Measurements from ENCODE around the gene ADGRL3.
"Not testable (repeated sequence)": the region's sequence is repeated elsewhere in the genome, so short reads cannot be mapped to it uniquely, and the experiment has no call there.

Gene ADGRL3

GRCh38 chr4:61374447-61374891, 174.3 kb downstream of the ADGRL3 start:
- ATAC-seq (ENCODE audit: low read depth): no peak
- Mint-ChIP-seq H3K27ac (no peak overlapping the region), H3K36me3 (no peaks in the 10 kb centered on the region), H3K4me3 (no peak overlapping the region), H3K9me3 (no peaks in the 10 kb centered on the region), H3K4me1 (no peaks in the 10 kb centered on the region), H3K27me3 (no peaks in the 10 kb centered on the region)
- no peak for DNase-seq (ENCODE audit: low spot score in 2 of 2)

DNA sequence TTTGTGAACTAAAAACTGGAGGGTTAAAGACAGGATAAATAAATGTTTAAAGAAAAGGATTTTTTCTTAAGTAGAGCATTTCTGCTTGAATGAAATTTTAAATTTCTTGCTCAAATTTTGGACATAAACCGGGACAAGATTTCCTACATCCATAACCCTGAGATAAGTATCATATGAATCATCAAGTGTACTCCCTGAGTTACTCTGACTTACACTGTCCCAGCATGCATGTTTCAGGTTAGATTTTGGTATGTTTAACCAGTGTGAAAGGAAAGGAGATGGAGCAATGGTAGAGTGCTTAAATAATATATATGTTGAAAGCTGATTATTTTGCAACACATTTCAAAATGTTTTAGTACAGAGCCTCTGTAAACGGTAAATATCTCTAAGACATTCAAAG, 175.2 kb downstream of the ADGRL3 start:
- Mint-ChIP-seq H3K36me3 (no peaks in the 10 kb centered on the region), H3K4me1 (no peaks in the 10 kb centered on the region), H3K27me3 (no peaks in the 10 kb centered on the region), H3K4me3 (no peak overlapping the region), H3K9me3 (no peaks in the 10 kb centered on the region), H3K27ac (no peak overlapping the region)
- ATAC-seq (ENCODE audit: low read depth): no peak
- no peak for DNase-seq (ENCODE audit: low spot score in 2 of 2)

- no peak overlapping the region for H3K27ac Mint-ChIP-seq
- H3K4me1 Mint-ChIP-seq: no peaks in the 10 kb centered on the region
- no peaks in the 10 kb centered on the region for H3K36me3 Mint-ChIP-seq
- DNase-seq (ENCODE audit: low spot score in 2 of 2) (no peak), ATAC-seq (ENCODE audit: low read depth) (no peak)
- peaks cover 1% of the 10 kb centered on the region for H3K9me3 Mint-ChIP-seq
- H3K27me3 Mint-ChIP-seq: no peaks in the 10 kb centered on the region
- no peak overlapping the region for H3K4me3 Mint-ChIP-seq
Measured at GRCh38 chr4:61376301-61376700, 176.2 kb downstream of the ADGRL3 start.

- DNase-seq (ENCODE audit: low spot score in 2 of 2) (no peak), ATAC-seq (ENCODE audit: low read depth) (no peak)
- peaks cover 2% of the 10 kb centered on the region for H3K9me3 Mint-ChIP-seq
- H3K4me3 Mint-ChIP-seq: no peak overlapping the region
- no peaks in the 10 kb centered on the region for H3K27me3 Mint-ChIP-seq
- H3K27ac Mint-ChIP-seq: no peak overlapping the region
- H3K4me1 Mint-ChIP-seq: no peaks in the 10 kb centered on the region
- H3K36me3 Mint-ChIP-seq: no peaks in the 10 kb centered on the region
Measured at GRCh38 chr4:61379406-61379805, 179.3 kb downstream of the ADGRL3 start.

DNA sequence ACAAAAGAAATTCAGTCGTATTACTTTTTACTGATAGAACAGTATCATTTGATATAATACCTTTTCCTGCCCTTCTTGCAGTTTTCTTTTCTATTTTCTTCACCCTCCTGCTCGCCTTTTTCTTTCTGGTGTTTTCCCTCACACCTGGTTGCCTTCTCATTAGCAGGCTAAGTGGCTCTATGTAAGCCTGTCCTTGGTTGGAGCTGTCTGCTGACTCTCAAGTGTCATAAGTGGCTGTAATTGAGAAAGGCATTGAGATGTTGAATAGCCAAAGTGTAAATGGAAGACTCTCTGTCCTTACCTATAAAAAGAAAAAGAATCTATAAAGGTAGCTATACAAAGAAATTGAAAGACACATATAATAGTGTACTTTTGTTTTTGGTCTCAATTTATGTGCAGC, 180.7 kb downstream of the ADGRL3 start:
- Mint-ChIP-seq H3K27me3 (no peaks in the 10 kb centered on the region), H3K9me3 (peaks cover 5% of the 10 kb centered on the region), H3K4me1 (no peaks in the 10 kb centered on the region), H3K4me3 (no peak overlapping the region), H3K27ac (no peak overlapping the region), H3K36me3 (no peaks in the 10 kb centered on the region)
- ATAC-seq (ENCODE audit: low read depth): no peak
- no peak for DNase-seq (ENCODE audit: low spot score in 2 of 2)

DNA sequence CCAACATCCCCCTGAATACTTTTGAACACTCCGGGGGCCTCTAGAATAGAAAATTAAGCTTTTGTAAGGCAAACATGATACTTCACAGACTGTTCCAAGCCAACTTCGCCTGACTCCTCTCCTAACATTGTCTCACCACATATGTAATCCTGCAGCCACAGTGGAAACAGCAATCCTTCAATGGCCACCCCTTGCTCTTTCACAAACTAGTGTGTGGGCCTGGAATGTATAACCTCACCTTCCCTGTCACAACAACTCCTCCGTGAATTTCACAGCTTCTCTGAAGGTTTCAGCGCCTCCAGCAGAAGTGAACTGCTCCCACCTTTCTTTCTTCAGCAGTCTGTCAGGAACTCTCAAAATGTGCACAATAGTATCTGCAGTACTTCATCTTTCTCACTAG, 185.1 kb downstream of the ADGRL3 start:
- ATAC-seq (ENCODE audit: low read depth) (no peak), DNase-seq (ENCODE audit: low spot score in 2 of 2) (no peak)
- H3K27ac Mint-ChIP-seq: no peak overlapping the region
- no peak overlapping the region for H3K4me3 Mint-ChIP-seq
- no peaks in the 10 kb centered on the region for H3K27me3 Mint-ChIP-seq
- H3K9me3 Mint-ChIP-seq: peaks cover 12% of the 10 kb centered on the region
- H3K36me3 Mint-ChIP-seq: no peaks in the 10 kb centered on the region
- H3K4me1 Mint-ChIP-seq: no peaks in the 10 kb centered on the region

DNA sequence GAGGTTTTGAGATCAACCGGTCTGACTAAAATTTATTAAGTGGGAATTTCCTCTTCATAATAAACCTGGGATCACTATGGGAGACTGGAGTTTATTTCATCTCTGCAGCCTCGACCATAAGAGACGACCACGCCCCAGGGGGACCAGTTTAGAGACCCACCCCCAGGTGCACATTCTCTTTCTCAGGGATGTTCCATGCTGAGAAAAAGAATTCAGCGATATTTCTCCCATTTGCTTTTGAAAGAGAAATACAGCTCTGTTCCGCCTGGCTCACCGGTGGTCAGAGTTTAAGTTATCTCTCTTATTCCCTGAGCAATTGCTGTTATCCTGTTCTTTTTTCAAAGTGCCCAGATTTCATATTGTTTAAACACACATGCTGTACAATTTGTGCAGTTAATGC, 187.2 kb downstream of the ADGRL3 start:
- DNase-seq (ENCODE audit: low spot score in 2 of 2); H3K36me3 Mint-ChIP-seq; H3K27me3 Mint-ChIP-seq; ATAC-seq (ENCODE audit: low read depth); H3K4me3 Mint-ChIP-seq; H3K27ac Mint-ChIP-seq; H3K4me1 Mint-ChIP-seq: not testable (repeated sequence)
- peaks cover 10% of the 10 kb centered on the region for H3K9me3 Mint-ChIP-seq

- no peak for ATAC-seq (ENCODE audit: low read depth)
Measured at GRCh38 chr4:61389640-61390039, 189.5 kb downstream of the ADGRL3 start.

GRCh38 chr4:61395754-61396153, 195.6 kb downstream of the ADGRL3 start:
- DNase-seq (ENCODE audit: low spot score in 2 of 2): no peak
- no peak overlapping the region for H3K4me3 Mint-ChIP-seq
- H3K9me3 Mint-ChIP-seq: peaks cover 4% of the 10 kb centered on the region
- no peaks in the 10 kb centered on the region for H3K4me1 Mint-ChIP-seq
- no peaks in the 10 kb centered on the region for H3K27me3 Mint-ChIP-seq
- no peaks in the 10 kb centered on the region for H3K36me3 Mint-ChIP-seq
- no peak overlapping the region for H3K27ac Mint-ChIP-seq
- no peak for ATAC-seq (ENCODE audit: low read depth)

More at GRCh38 chr4:61389640-61390039, 189.5 kb downstream of the ADGRL3 start:
- Mint-ChIP-seq H3K27me3 (no peaks in the 10 kb centered on the region), H3K36me3 (no peaks in the 10 kb centered on the region), H3K4me1 (no peaks in the 10 kb centered on the region), H3K4me3 (no peak overlapping the region), H3K9me3 (peaks cover 10% of the 10 kb centered on the region), H3K27ac (no peak overlapping the region)
- no peak for DNase-seq (ENCODE audit: low spot score in 2 of 2)

GRCh38 chr4:61397174-61397573, 197.0 kb downstream of the ADGRL3 start:
- no peaks in the 10 kb centered on the region for H3K4me1 Mint-ChIP-seq
- ATAC-seq (ENCODE audit: low read depth) (no peak), DNase-seq (ENCODE audit: low spot score in 2 of 2) (no peak)
- H3K9me3 Mint-ChIP-seq: peaks cover 4% of the 10 kb centered on the region
- no peak overlapping the region for H3K4me3 Mint-ChIP-seq
- H3K27ac Mint-ChIP-seq: no peak overlapping the region
- no peaks in the 10 kb centered on the region for H3K27me3 Mint-ChIP-seq
- no peaks in the 10 kb centered on the region for H3K36me3 Mint-ChIP-seq

GRCh38 chr4:61400439-61401038, 200.4 kb downstream of the ADGRL3 start:
- Mint-ChIP-seq H3K36me3 (no peaks in the 10 kb centered on the region), H3K9me3 (peaks cover 4% of the 10 kb centered on the region), H3K27ac (no peak overlapping the region), H3K4me1 (no peaks in the 10 kb centered on the region), H3K4me3 (no peak overlapping the region), H3K27me3 (no peaks in the 10 kb centered on the region)
- DNase-seq (ENCODE audit: low spot score in 2 of 2) (no peak), ATAC-seq (ENCODE audit: low read depth) (no peak)

GRCh38 chr4:61401771-61402170, 201.6 kb downstream of the ADGRL3 start:
- DNase-seq (ENCODE audit: low spot score in 2 of 2) (no peak), ATAC-seq (ENCODE audit: low read depth) (no peak)
- Mint-ChIP-seq H3K9me3 (peaks cover 4% of the 10 kb centered on the region), H3K36me3 (no peaks in the 10 kb centered on the region), H3K27me3 (no peaks in the 10 kb centered on the region), H3K4me1 (no peaks in the 10 kb centered on the region), H3K27ac (no peak overlapping the region), H3K4me3 (no peak overlapping the region)

- DNase-seq (ENCODE audit: low spot score in 2 of 2): no peak
- Mint-ChIP-seq H3K9me3 (no peaks in the 10 kb centered on the region), H3K27me3 (no peaks in the 10 kb centered on the region), H3K4me1 (no peaks in the 10 kb centered on the region), H3K36me3 (no peaks in the 10 kb centered on the region), H3K4me3 (no peak overlapping the region), H3K27ac (no peak overlapping the region)
- ATAC-seq (ENCODE audit: low read depth): no peak
Measured at GRCh38 chr4:61405307-61405706, 205.2 kb downstream of the ADGRL3 start.

DNA sequence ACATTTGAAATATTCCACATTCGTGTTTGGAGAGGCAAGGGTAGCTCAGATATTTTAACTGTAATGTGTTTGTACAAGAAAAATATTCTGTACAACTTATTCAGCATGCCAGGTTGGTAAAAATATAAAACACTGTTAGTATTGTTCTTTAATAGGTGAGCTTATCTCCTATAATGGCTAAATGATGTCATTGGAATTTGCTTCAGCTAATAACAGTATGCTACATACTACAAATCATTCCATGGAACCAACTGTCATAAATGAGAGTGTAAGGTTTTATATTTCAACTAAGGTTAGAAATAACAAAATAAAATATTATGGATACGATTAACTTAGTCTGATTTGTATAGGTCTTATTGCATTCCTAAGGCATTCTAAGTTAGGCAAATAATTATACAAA, 206.6 kb downstream of the ADGRL3 start:
- H3K4me1 Mint-ChIP-seq: no peaks in the 10 kb centered on the region
- no peaks in the 10 kb centered on the region for H3K36me3 Mint-ChIP-seq
- no peak for ATAC-seq (ENCODE audit: low read depth)
- H3K27ac Mint-ChIP-seq: no peak overlapping the region
- no peak for DNase-seq (ENCODE audit: low spot score in 2 of 2)
- H3K4me3 Mint-ChIP-seq: no peak overlapping the region
- H3K27me3 Mint-ChIP-seq: no peaks in the 10 kb centered on the region
- no peaks in the 10 kb centered on the region for H3K9me3 Mint-ChIP-seq
